ENCODE data around the gene PAX8.

PAX8 gene

DNA sequence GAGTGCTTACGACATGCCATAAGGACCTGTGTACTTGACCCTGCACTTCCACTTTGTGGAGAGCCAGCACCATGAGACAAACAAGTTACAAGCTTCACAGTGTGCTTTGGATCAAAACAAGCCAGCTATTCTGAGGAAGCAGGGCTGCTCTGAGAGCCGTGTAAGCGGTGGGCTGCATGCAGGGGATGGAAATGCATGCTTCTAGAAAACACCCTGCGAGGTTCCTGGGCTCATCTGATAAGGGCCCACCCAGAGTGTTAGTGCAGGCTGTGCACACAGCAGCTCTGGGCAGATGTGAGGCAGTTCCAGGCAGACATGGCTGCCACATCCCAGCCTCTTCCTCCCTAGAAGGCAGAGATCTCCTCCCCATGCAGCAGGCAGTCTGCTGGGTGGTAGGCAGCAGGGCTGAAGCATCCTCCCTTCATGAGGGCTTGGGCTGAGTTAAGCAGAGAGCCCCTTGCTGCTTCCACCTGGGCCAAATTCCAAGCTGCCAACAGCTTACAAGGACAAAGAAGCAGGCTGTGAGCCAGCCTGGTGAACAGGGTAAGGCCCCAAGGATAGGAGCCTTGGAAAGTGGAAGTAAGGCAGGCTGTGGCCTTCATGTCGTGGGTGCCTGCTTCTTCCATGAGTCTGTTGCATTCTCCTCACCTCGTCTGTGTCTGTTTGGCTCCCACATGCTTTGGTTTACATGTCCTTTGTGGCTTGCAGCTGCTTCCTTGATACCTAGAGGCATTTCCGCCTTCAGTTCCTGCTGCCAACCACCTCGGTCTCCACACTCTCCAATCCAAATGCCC lies 97.3 kb downstream of the PAX8 start:
- Histone ChIP-seq H3K9me3 (replicated peaks in 1 of 11) (no peaks in the 10 kb centered on the region), H3K27ac (peak overlapping the region in 9 of 11 experiments; percentile 8 to 78 (median 63); a peak in 16 of 22 replicates), H3K36me3 (peaks cover 18 to 84% (median 41%) of the 10 kb centered on the region in 11 experiments; a peak in 16 of 22 replicates), H3K4me1 (peaks cover 47 to 87% (median 57%) of the 10 kb centered on the region in 10 experiments), H4K20me1 (peaks cover 0 to 100% (median 51%) of the 10 kb centered on the region in 11 experiments; a peak in 16 of 22 replicates), H3K27me3 (no peaks in the 10 kb centered on the region), H3K4me3 (0 out of 20 replicates have a peak overlapping the region, but pooled peaks of 1 of the 10 experiments have one; percentile 17), H3K9ac (peak overlapping the region in 9 of 11 experiments; percentile 18 to 67 (median 44); a peak in 14 of 22 replicates), H3K4me2 (peak overlapping the region; percentile 74 to 100 (median 90))
- no peak for TF ChIP-seq Cebpa-rat (IDR thresholded peaks at IDR 0.05)

DNA sequence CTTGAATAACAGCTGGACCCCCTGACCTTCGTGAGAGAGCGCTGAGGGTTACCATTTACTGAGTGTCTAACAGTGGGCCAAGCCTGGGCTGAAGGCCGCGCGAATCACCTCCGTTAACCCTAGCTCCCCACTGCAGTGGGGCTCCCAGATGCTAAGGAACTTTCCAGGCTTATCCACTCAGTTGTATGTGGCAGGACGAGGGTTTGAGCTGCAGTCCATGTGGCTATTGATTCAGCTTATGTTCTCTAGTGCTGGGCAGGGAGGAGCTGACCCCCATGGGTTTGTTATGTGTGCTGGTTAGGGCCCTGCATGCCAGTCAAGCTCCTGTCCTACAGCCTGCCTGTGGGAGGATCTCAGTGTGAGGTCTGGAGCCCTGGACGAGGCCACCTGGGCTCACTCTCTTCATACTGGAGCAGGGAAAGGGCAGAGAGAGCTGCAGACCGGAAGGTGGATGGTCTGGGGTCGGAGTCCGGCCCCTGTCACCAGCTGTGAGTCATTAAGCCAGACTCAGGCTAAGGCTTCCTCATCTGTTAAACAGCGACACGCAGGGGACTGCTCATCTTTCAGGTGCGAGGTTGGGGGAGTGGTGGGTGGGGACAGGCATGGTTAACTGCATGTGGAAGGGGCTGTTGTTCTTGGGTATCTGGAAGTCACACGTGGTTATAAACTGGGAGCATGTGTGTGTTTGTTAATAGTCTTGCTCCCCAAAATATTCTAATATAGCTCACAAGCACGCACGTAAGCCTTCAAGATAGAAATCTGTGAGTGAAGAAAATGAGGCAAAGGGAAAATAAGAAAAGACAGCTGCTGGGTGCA lies 98.4 kb downstream of the PAX8 start:
- no peaks in the 10 kb centered on the region for H3K27me3 ChIP-seq
- H3K36me3 ChIP-seq = peaks cover 8 to 73% (median 30%) of the 10 kb centered on the region in 11 experiments; a peak in 16 of 22 replicates
- H3K4me2 ChIP-seq = peak overlapping the region; percentile 74 to 100 (median 90)
- peak overlapping the region in 9 of 11 experiments; percentile 2 to 67 (median 24); a peak in 10 of 22 replicates for H3K9ac ChIP-seq
- H4K20me1 ChIP-seq = peaks cover 0 to 100% (median 52%) of the 10 kb centered on the region in 11 experiments; a peak in 15 of 22 replicates
- H3K4me1 ChIP-seq = peaks cover 58 to 87% (median 68%) of the 10 kb centered on the region in 10 experiments
- no peak for TF ChIP-seq Cebpa-rat (IDR thresholded peaks at IDR 0.05)
- no peak overlapping the region; a peak in 1 of 20 replicates for H3K4me3 ChIP-seq
- H3K27ac ChIP-seq = peak overlapping the region in 6 of 11 experiments; percentile 15 to 78 (median 64); a peak in 8 of 22 replicates
- no peaks in the 10 kb centered on the region for H3K9me3 ChIP-seq (replicated peaks in 1 of 11)

GRCh38 chr2:113179446-113180045 lies 99.2 kb downstream of the PAX8 start:
- peaks cover under 1 to 65% (median 23%) of the 10 kb centered on the region in 11 experiments; a peak in 15 of 22 replicates for H3K36me3 ChIP-seq
- TF ChIP-seq Cebpa-rat (IDR thresholded peaks at IDR 0.05) = no peak
- H3K9ac ChIP-seq = peak overlapping the region in 5 of 11 experiments; percentile 2 to 38 (median 18); a peak in 4 of 22 replicates
- no peak overlapping the region for H3K4me3 ChIP-seq
- no peaks in the 10 kb centered on the region for H3K9me3 ChIP-seq (replicated peaks in 1 of 11)
- peaks cover 66 to 87% (median 73%) of the 10 kb centered on the region in 10 experiments for H3K4me1 ChIP-seq
- H3K27me3 ChIP-seq = no peaks in the 10 kb centered on the region
- H3K4me2 ChIP-seq = peak overlapping the region; percentile 74 to 100 (median 90)
- H4K20me1 ChIP-seq = peaks cover 0 to 97% (median 44%) of the 10 kb centered on the region in 11 experiments; a peak in 15 of 22 replicates
- H3K27ac ChIP-seq = peak overlapping the region in 1 of 11 experiments; percentile 56; a peak in 2 of 22 replicates

DNA sequence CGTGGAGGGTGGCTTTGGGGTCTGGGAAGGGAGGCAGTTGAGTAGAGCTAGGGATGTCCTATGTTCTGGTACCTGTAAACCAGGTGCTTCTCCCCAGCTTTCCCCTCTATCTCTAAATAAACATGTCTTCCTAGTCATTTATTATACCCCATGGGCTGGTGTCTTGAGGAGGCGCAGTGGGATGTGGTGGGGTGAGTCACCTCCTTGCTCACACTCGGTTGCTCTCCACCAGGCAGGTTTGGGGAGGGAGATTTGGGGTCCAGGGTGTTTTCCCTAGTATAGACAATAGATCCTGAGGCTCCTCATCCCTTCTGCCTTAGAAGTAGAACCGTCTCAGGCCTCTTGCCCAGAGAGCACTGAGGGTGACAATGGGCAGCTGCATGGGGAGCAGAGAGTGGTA lies 99.8 kb downstream of the PAX8 start:
- H3K4me1 ChIP-seq = peaks cover 72 to 87% (median 78%) of the 10 kb centered on the region in 10 experiments
- no peak for TF ChIP-seq Cebpa-rat (IDR thresholded peaks at IDR 0.05)
- H3K27me3 ChIP-seq = no peaks in the 10 kb centered on the region
- no peak overlapping the region for H3K27ac ChIP-seq
- no peaks in the 10 kb centered on the region for H3K9me3 ChIP-seq (replicated peaks in 1 of 11)
- H3K4me2 ChIP-seq = peak overlapping the region; percentile 4 to 100 (median 90); a peak in 16 of 22 replicates
- peak overlapping the region in 1 of 11 experiments; percentile 1; a peak in 1 of 22 replicates for H3K9ac ChIP-seq
- peaks cover 0 to 90% (median 39%) of the 10 kb centered on the region in 11 experiments; a peak in 15 of 22 replicates for H4K20me1 ChIP-seq
- peaks cover 0 to 59% (median 19%) of the 10 kb centered on the region in 11 experiments; a peak in 15 of 22 replicates for H3K36me3 ChIP-seq
- no peak overlapping the region for H3K4me3 ChIP-seq

DNA sequence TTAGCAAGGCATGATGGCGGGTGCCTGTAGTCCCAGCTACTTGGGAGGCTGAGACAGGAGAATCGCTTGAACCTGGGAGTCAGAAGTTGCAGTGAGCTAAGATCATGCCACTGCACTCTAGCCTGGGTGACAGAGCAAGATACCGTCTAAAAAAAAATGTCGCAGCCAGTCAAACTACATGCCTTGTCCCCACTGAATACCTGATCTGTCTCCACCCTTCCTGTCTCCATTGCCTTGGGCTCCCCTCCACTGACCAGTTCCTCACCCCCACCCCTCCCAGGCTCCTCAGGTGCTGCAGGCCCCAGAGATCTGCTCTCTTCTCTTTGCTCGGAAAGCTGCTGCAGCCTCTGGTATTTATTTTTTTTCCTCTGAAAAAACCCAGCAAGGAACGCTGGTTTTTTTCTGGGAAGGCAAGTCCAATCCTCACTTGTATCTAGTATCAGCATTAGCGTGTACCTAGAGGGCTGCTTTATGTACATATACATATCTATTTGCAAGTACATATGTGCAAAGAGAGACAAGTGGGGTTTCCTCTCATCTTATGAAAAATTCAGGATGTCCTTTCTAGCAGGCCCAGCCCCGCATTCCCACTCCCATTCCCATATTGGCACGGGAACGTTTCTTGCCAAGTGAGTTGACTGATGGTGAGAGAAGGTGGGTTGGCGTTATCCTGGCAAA lies 100.5 kb downstream of the PAX8 start:
- Histone ChIP-seq H3K27me3 (no peaks in the 10 kb centered on the region), H3K9me3 (replicated peaks in 1 of 11) (no peaks in the 10 kb centered on the region), H3K27ac (no peak overlapping the region), H3K9ac (no peak overlapping the region), H3K36me3 (peaks cover 0 to 52% (median 12%) of the 10 kb centered on the region in 11 experiments; a peak in 15 of 22 replicates), H4K20me1 (peaks cover 0 to 83% (median 39%) of the 10 kb centered on the region in 11 experiments; a peak in 15 of 22 replicates), H3K4me1 (peaks cover 79 to 94% (median 84%) of the 10 kb centered on the region in 10 experiments), H3K4me3 (no peak overlapping the region), H3K4me2 (peak overlapping the region in 10 of 11 experiments; percentile 4 to 100 (median 88); a peak in 15 of 22 replicates)
- TF ChIP-seq Cebpa-rat (IDR thresholded peaks at IDR 0.05) = no peak

DNA sequence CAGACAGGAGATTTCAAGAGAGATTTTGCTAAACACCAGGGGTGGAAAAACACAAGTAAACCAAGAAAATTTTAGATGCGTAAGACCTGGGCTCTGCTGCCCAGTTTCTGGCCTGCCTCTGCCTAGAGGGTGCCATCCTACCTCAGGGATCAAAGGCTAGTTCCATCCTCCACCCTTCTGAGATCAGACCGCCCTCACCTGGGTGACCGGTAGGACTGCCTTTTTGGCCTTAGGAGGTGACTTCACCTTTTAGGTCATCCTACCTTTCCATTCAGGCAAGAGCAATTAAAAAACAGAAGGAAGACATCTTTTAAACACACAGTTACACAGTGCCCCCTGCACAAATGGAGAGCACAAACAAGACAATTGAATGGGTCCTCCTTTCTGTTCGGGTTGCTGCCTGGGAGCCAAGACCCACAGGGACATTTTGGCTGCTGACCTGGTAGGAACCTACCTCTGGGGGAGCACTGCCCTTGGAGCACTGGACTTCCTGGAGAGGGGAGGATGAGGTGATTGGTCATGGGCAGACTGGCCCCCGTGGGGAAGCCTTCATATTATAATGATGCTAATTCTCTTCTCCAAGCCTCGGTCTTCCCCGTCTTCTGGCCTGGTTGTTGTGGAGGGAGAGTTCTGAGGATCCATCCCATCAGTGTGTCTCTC lies 101.9 kb downstream of the PAX8 start:
- Histone ChIP-seq H3K4me2 (peak overlapping the region; percentile 95 to 100 (median 98)), H3K4me1 (peaks cover 80 to 90% (median 82%) of the 10 kb centered on the region in 10 experiments), H3K27ac (peak overlapping the region in 2 of 11 experiments; percentile 3 to 77; a peak in 1 of 22 replicates), H3K9me3 (replicated peaks in 1 of 11) (no peaks in the 10 kb centered on the region), H3K4me3 (no peak overlapping the region; a peak in 1 of 20 replicates), H3K36me3 (peaks cover 0 to 38% (median 0%) of the 10 kb centered on the region in 11 experiments; a peak in 8 of 22 replicates), H3K27me3 (no peaks in the 10 kb centered on the region), H3K9ac (peak overlapping the region in 3 of 11 experiments; percentile 74 to 84 (median 76); a peak in 1 of 22 replicates), H4K20me1 (peaks cover 0 to 70% (median 33%) of the 10 kb centered on the region in 11 experiments; a peak in 15 of 22 replicates)
- no peak for TF ChIP-seq Cebpa-rat (IDR thresholded peaks at IDR 0.05)

All from BLaER1 treated with 17β-estradiol and CSF1 and Interleukin-3, amounts not matched to agents 10 nM and 100 nM (cell line).